T follicular helper cell (primary cell): ENCODE results near the gene ROBO2.

Experiments
- DNase-seq: peaks from one replicate; pipeline ENCODE4 v3.0.0-alpha.2; 2020; ENCODE audit warnings: low read depth

ROBO2 gene

DNA sequence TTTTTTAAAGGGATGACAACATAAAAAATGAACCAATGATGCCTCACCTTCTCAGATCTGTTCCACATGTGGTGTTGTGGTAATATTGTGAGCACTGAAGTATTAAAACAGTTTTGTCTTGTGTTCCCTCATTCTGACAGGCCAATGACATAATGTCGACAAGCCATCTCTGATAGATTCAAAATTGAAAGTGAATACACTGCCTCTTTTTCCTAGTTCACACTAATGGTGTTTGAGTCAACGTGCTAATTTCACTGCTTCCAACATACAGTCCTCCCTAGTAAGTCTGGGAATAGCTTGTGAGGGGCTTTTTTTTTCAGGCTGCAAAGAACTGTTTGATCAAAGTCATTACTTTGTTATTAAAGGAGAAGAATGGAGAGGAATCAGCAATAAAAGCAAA lies 82.8 kb downstream of the ROBO2 start:
- no peak for DNase-seq

DNA sequence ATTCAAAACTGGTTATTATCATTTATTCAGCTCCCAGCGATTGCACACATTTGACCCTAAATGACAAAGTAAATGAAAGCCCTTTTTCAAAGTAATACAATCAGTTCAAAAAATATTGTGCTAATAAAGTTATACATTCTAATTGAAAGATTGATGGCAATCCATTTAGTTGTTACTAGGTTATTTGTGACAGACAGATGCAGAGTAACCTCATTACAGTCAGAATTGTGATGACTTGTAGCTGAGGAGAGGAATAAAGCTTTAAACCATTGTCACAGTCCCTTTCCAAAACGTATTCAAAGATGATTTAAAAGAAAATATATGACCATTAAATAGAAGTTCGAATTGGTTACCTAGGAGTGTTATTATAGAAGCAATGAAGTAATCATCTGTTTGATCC lies 86.1 kb downstream of the ROBO2 start:
- no peak for DNase-seq

DNA sequence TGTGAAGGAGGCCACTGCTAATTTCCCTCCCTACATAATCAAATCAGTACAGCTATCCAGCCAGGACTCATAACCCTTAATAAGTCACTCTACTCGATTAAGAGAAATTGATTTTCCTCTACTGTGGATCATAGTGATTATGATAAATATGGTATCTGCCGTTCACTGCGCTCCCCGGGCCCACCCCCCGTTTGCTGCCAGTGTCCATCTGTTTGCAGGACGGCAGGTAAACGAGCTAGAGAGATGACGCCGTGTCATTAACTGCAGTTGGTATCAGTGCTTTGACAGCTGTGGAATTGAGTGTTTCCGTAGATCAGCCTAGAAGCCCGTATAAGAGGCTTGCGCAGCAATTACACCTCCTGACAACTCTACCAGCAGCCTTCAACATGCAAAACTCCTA lies 94.9 kb downstream of the ROBO2 start:
- DNase-seq, result no peak

DNA sequence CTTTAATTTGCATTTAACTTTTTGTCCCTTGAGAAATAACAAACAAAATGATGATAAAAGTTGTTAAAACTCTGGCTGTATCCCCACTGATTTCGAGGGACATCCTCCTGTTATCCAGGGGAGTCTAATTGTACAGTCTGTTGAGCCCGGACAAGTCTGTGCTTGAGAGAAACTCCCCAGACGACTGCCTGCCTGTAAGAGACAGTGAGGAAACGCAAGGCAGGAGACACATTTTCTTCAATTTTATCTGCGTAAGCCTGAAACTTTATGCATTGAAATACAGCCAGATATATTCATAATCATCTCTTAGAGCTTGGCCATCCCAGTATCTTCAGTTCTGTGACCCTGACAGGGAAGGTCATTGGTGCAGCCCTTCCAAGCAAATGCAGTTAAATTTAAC lies 97.7 kb downstream of the ROBO2 start:
- no peak for DNase-seq

DNA sequence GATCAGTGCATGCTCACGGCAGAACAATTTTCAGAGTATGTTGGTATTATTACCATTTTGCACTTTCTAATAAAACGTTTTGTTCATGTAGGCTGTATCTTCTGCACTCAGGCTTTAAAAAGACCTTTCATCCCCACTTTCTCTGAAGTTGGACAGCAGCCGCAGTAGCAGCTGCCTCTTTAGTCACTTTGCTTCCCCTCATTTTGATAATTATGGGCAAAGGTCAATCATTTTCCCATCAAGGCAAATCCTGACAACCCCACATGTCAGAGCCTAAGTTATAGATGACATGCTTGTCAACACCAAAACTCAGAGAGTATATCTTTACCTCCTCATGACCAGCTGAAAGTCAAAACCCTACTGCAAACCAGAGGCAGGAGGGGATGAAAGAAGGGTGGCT lies 99.7 kb downstream of the ROBO2 start:
- no peak for DNase-seq

DNA sequence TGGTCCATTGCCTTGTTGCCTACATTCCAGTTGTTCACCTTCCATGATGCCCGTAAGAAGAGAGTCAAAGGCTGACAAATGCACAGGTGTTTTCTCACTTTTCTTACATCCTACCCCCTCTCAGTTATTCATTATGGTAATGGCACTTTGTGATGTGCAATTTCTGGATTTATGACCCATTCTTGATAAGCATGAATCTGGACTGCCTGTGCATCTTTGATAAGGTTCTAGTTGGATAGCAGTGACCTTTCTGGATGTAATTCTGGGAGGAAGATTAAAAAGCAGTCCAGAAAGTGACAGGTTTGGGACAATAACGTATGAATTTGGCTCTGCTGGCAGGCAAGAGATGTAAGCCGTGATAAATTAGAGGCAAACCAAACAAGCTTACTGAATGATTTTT lies 101.5 kb downstream of the ROBO2 start:
- no peak for DNase-seq

- no peak for DNase-seq
Observed at GRCh38 chr3:77142578-77142977, 102.7 kb downstream of the ROBO2 start.

- no peak for DNase-seq
Observed at GRCh38 chr3:77146004-77146403, 106.1 kb downstream of the ROBO2 start.

DNA sequence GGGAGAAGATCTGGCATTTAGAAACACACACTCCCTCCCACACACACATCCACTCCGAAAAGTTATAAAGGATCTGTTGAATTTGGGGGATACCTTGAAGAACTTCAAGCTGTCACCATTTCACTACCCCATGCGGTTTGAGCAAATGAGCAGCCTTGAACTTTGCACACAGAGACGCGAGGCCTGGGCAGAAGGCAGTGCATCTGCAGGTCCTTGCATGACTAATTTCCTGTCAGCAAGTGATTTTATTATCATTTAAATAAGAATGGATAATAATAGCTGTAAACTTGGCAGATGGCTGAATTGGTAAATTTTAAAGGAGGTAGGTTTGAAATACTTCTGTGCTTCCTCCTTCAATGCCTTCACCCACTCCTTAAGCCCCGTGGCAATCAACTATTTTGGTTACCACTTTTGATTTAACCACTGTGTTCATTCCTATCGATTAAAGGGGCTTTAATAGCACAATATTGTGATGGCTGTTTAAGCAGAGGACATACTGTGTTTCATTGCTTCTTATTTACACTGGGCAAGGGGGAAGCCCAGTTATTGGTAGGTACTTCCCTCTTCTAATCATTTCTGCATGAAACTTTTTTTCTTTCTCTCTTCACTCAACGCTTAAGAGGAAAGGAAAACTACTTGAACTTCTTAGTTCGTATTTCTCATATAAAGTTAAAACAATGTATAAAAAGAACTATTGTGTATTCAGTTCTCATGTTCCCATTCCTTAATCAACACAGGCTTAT lies 108.1 kb downstream of the ROBO2 start:
- DNase-seq, result no peak

DNA sequence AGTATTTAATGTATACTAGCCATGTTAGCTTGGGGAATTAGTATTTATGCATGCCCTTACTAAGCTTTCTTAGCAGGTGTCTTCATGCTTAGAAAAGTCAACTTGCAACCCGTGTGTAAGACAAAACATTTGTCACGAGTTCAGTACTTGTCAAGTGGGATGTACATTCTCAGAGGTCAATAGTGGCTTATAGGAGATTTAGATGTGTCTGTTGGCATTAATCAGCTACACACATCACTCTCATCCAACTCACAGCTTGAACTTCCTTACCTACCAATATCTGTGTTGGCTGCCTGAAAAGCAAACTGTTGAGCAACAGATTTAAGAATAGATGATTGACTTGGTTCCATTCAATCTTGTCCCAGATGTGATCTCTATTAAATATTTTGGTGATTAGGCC lies 109.5 kb downstream of the ROBO2 start:
- no peak for DNase-seq

GRCh38 chr3:77150028-77150427 lies 110.1 kb downstream of the ROBO2 start:
- DNase-seq, result no peak

DNA sequence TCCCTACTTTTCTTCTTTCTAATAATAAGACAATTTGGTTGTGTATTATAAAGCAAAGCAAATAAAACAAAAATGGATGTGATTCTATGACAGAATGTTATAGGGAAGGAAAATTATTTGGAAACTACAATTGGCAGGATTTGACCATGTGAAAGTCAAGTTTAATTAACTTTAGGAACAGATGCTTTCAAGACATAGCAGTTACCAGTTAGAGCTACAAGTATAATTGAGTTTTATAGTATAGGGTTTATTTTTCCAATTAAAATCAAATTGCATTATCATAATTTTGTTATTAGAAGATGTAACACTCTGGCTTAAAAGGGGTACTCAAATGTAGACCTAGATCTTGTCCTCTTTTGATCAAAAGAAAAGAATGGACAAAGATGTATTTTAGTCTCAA lies 110.9 kb downstream of the ROBO2 start:
- DNase-seq, result no peak

GRCh38 chr3:77158730-77159581 lies 119.1 kb downstream of the ROBO2 start:
- DNase-seq, result no peak

- DNase-seq, result no peak
Observed at GRCh38 chr3:77160931-77161497, 121.1 kb downstream of the ROBO2 start.

GRCh38 chr3:77169823-77170222 lies 129.9 kb downstream of the ROBO2 start:
- DNase-seq, result no peak

DNA sequence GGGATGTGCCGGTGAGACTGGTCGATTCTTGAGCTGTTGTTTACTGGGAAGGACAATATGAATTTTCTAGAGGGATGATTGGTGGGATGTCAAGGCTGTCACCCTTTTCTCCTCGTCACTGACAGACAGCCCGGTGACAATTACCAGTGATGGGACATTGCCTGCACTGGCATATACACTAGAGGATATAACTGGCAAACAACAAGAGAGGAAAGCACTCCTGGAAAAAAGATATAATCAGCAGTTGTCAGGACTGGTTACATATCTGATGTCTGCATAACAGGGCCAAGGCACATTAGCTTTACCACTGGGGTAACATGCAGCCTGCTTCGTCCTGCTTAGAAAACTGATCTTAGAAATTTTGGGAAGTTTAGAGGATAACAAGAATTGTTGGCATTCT lies 131.1 kb downstream of the ROBO2 start:
- no peak for DNase-seq

GRCh38 chr3:77179762-77180161 lies 139.9 kb downstream of the ROBO2 start:
- DNase-seq, result no peak

DNA sequence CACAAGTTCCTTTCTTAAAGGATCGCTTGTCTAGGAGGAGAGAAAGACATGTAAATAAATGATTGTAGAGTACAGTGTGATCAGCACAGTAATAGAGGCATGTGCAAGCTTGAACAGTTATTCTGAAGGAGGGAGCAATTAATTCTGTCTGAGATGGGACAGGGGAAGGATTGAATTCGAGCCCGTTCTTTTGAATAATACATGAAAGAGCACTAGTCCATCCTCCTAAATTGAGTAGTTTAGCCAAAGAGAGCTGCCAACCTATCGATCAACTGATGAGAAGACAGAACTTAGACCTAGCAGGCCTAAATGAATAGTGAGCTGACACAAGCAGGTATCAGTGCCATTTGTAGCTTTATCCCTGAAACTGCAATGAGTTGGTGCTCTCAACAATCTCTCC lies 142.4 kb downstream of the ROBO2 start:
- DNase-seq, result no peak

DNA sequence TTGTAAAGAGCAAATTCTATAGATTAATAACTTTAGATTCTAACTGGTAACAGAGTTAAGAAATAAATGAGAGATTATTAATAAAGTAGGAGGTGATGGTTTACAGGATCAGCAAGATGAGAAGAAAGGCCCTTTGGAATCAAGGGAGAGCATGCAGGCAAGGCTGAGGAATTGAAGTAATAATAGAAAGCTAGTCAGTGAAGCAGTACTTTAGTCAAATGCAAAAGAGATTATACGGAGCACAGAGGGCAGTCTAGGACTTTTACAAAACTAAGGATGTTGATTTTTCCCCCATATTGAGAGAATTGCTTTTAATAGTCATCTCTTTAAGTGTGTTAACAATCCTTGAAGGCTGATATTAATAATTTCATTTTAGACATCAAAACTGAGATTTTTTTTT lies 146.4 kb downstream of the ROBO2 start:
- DNase-seq, result no peak

GRCh38 chr3:77186728-77187127 lies 146.8 kb downstream of the ROBO2 start:
- no peak for DNase-seq

DNA sequence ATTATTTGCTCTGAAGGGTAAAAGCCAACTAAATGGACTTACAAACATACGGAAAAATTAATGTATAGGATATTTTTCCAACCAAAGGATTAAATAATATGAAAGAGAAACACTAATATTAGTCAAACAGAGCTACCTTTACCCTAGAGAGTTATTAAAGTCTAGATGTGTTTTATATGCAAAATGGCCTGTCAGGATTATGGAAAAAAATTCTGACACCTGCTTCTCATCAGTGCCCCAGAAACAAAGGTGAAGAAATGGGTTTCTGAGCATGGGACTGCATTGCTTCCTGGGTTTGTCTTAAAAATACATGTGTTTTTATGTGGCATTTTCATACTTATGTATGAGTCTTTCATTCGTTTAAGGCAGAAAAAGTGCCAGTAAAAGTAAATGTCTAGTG lies 148.3 kb downstream of the ROBO2 start:
- DNase-seq, result no peak

DNA sequence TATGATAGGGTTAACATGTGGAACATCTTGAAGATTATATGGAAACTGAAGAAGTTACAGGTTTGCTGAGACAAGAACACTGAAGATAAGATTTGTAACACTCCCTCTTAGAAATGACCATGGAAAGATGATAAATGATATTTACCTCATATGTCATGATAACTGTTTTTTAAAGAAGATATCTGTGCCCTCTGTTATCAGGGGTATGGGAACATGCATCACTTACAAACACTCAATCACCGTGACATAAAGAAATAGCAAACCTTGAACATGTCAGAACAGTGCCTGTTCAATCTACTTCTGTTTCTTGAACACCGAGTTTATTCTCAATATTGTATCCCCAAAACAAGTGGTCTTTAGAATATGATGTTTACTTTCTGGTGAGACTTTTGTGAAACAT lies 149.4 kb downstream of the ROBO2 start:
- DNase-seq, result no peak

DNA sequence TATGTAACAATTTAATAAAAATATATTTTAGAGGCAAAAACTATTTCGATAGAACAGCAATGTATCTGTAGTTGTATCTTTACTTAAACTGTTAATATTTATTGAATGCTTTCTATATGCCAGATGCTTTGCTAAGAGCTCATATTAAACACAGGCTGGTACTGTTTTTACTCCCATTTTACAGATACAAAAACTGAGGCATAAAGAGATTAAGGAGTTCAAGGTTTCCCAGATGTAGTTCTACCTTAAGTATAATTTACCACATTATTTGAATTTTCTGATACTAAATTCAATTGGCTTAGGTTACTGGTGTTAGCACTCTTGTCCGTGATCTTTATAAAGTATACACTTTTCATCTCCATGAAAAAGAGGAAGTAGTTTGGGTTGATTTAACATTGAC lies 149.8 kb downstream of the ROBO2 start:
- DNase-seq, result no peak
